CD4-positive, alpha-beta memory T cell (primary cell): ENCODE results near the gene MMP15. TPM values are rescaled to one million over a fixed set of nuclear protein-coding genes. Genes with fewer than 3 reads are reported as not detected.
A peak's percentile ranks its signal among the peaks of the same experiment; 100 is the strongest.

ENCODE experiments used
- CTCF ChIA-PET: fragments of 350-600 bp; sonication (Branson Sonifier 250); formaldehyde crosslinking; loops from one replicate; lab custom pipeline; 2021; ENCODE audit warnings: inconsistent platforms; ENCODE audit not compliant: partially characterized antibody; lab: Charles Lee
- POLR2A ChIA-PET: fragments of 350-600 bp; sonication (Branson Sonifier 250); formaldehyde crosslinking; loops from one replicate; lab custom pipeline; 2021; ENCODE audit not compliant: partially characterized antibody; lab: Charles Lee
- DNase-seq, 5 donors: peaks; one replicate each; pipeline versions ENCODE4 v3.0.0 to v3.0.0-alpha.2; 2020 to 2022; ENCODE audit warnings: mixed read lengths in 1 of 5
- H3K27ac ChIP-seq: one replicate; pipeline ENCODE4 v1.7.0; 2013; ENCODE audit warnings: low read depth, low read length
- H3K27me3 ChIP-seq: 2 replicates; pipeline ENCODE4 v1.7.0; 2013; ENCODE audit warnings: mild to moderate bottlenecking, low read length, moderate library complexity; ENCODE audit not compliant: insufficient read depth
- H3K36me3 ChIP-seq: 2 replicates; pipeline ENCODE4 v1.7.0; 2013; ENCODE audit warnings: mild to moderate bottlenecking, low read length, moderate library complexity; ENCODE audit not compliant: insufficient read depth
- H3K4me1 ChIP-seq: 2 replicates; pipeline ENCODE4 v1.7.0; 2013; ENCODE audit warnings: mild to moderate bottlenecking, low read length, moderate library complexity; ENCODE audit not compliant: insufficient read depth
- H3K4me3 ChIP-seq, 2 donors: one replicate each; pipeline ENCODE4 v1.7.0; 2013; ENCODE audit warnings: low read length in 2 of 2, mild to moderate bottlenecking in 1 of 2
- H3K9me3 ChIP-seq, 2 donors: one replicate each; pipeline ENCODE4 v1.7.0; 2013; ENCODE audit warnings: low read length in 2 of 2, control low read depth in 1 of 2; ENCODE audit not compliant: control insufficient read depth in 1 of 2
- H3K27ac Mint-ChIP-seq, 7 donors: one replicate each; pipeline ENCODE4 v1.8.0; 2020 to 2021; ENCODE audit warnings: mixed read lengths in 7 of 7, mild to moderate bottlenecking in 6 of 7, inconsistent platforms in 3 of 7, moderate library complexity in 3 of 7
- H3K27me3 Mint-ChIP-seq, 2 donors: one replicate each; pipeline ENCODE4 v1.8.0; 2020 to 2021; ENCODE audit warnings: mixed read lengths in 2 of 2
- H3K36me3 Mint-ChIP-seq, 2 donors: one replicate each; pipeline ENCODE4 v1.8.0; 2020 to 2021; ENCODE audit warnings: mixed read lengths in 2 of 2, inconsistent platforms in 1 of 2, mild to moderate bottlenecking in 1 of 2
- H3K4me1 Mint-ChIP-seq, 4 donors: one replicate each; pipeline ENCODE4 v1.8.0; 2020 to 2021; ENCODE audit warnings: mixed read lengths in 4 of 4, mild to moderate bottlenecking in 1 of 4
- H3K4me3 Mint-ChIP-seq, 8 donors: one replicate each; pipeline ENCODE4 v1.8.0; 2020 to 2021; ENCODE audit warnings: mixed read lengths in 8 of 8, mild to moderate bottlenecking in 7 of 8, moderate library complexity in 6 of 8, inconsistent platforms in 3 of 8
- H3K9me3 Mint-ChIP-seq, 8 donors: one replicate each; pipeline ENCODE4 v1.8.0; 2020 to 2021; ENCODE audit warnings: mixed read lengths in 8 of 8, mild to moderate bottlenecking in 5 of 8, inconsistent platforms in 3 of 8, moderate library complexity in 1 of 8
- intact Hi-C: fragments of 100-400 bp; cut with micrococcal nuclease; formaldehyde crosslinking; loops from one replicate; pipeline ENCODE4 v1.15.1; 2023
- polyA plus RNA-seq, 2 donors: library from polyadenylated mRNA; unstranded; fragments of 300-500 nt; fragmentation: Illumina TruSeq; gene quantifications; one replicate each; pipeline ENCODE4 v1.2.3, GENCODE V29; 2021
- total RNA-seq, 2 experiments: library from RNA; stranded (reverse); gene quantifications; one replicate each; pipeline ENCODE4 v1.2.3, GENCODE V29; 2021

The MMP15 gene
- total and polyA plus RNA-seq, 4 experiments from 2014 or later: 0.21 to 1.8 (median 1.6) TPM; not detected in 1

GRCh38 chr16:58051296-58051695 lies 25.7 kb downstream of the MMP15 start:
- Mint-ChIP-seq H3K36me3 (no peaks in the 10 kb centered on the region), H3K27me3 (peaks cover 0 to 2% of the 10 kb centered on the region in 2 donors), H3K27ac (no peak overlapping the region), H3K9me3 (peaks cover 0 to 5% (median 0%) of the 10 kb centered on the region in 8 donors), H3K4me3 (no peak overlapping the region), H3K4me1 (peaks cover 0 to 2% (median 0%) of the 10 kb centered on the region in 4 donors)
- no peak overlapping the region for H3K4me3 ChIP-seq
- DNase-seq: no peak
- intact Hi-C loops: no loop called here
- no peaks in the 10 kb centered on the region for H3K27me3 ChIP-seq
- no peaks in the 10 kb centered on the region for H3K36me3 ChIP-seq
- no peaks in the 10 kb centered on the region for H3K4me1 ChIP-seq
- CTCF ChIA-PET: no interaction called here
- POLR2A ChIA-PET: no interaction called here
- no peak overlapping the region for H3K27ac ChIP-seq
- no peaks in the 10 kb centered on the region for H3K9me3 ChIP-seq

- intact Hi-C loops: no loop called here
- peaks cover 0 to 2% (median 0%) of the 10 kb centered on the region in 4 donors for H3K4me1 Mint-ChIP-seq
- peaks cover 0 to 5% (median 0%) of the 10 kb centered on the region in 8 donors for H3K9me3 Mint-ChIP-seq
- no peak for DNase-seq
- no peaks in the 10 kb centered on the region for H3K36me3 Mint-ChIP-seq
- Histone ChIP-seq H3K27me3 (no peaks in the 10 kb centered on the region), H3K4me1 (no peaks in the 10 kb centered on the region), H3K27ac (no peak overlapping the region), H3K9me3 (no peaks in the 10 kb centered on the region), H3K4me3 (no peak overlapping the region), H3K36me3 (no peaks in the 10 kb centered on the region)
- CTCF ChIA-PET: interaction anchor here (0.8 kb wide), 1 partner anchor 436 kb away, joined by 3 read pairs; no protein-coding TSS in a partner anchor
- POLR2A ChIA-PET: no interaction called here
- H3K27me3 Mint-ChIP-seq: peaks cover 2% of the 10 kb centered on the region in 2 donors
- H3K27ac Mint-ChIP-seq: no peak overlapping the region
- H3K4me3 Mint-ChIP-seq: peak overlapping the region in 1 of 8 donors; percentile 20
Observed at GRCh38 chr16:58051821-58052603, 26.5 kb downstream of the MMP15 start.

- intact Hi-C loops: no loop called here
- H3K27ac Mint-ChIP-seq: no peak overlapping the region
- peaks cover 0 to 5% (median 0%) of the 10 kb centered on the region in 8 donors for H3K9me3 Mint-ChIP-seq
- no peak overlapping the region for H3K4me3 Mint-ChIP-seq
- ChIA-PET POLR2A (no interaction called here), CTCF (no interaction called here)
- no peaks in the 10 kb centered on the region for H3K4me1 ChIP-seq
- no peaks in the 10 kb centered on the region for H3K36me3 ChIP-seq
- no peak overlapping the region for H3K27ac ChIP-seq
- no peaks in the 10 kb centered on the region for H3K36me3 Mint-ChIP-seq
- H3K27me3 ChIP-seq: no peaks in the 10 kb centered on the region
- H3K4me1 Mint-ChIP-seq: peaks cover 0 to 2% (median 0%) of the 10 kb centered on the region in 4 donors
- no peak for DNase-seq
- peaks cover 2% of the 10 kb centered on the region in 2 donors for H3K27me3 Mint-ChIP-seq
- H3K9me3 ChIP-seq: no peaks in the 10 kb centered on the region
- H3K4me3 ChIP-seq: no peak overlapping the region
Observed at GRCh38 chr16:58053682-58054005, 28.1 kb downstream of the MMP15 start.

GRCh38 chr16:58054289-58054688 lies 28.7 kb downstream of the MMP15 start:
- intact Hi-C loops: no loop called here
- H3K9me3 ChIP-seq: no peaks in the 10 kb centered on the region
- DNase-seq: no peak
- no peak overlapping the region for H3K4me3 ChIP-seq
- Mint-ChIP-seq H3K27me3 (peaks cover 2% of the 10 kb centered on the region in 2 donors), H3K27ac (no peak overlapping the region), H3K9me3 (peaks cover 0 to 5% (median 0%) of the 10 kb centered on the region in 8 donors), H3K4me1 (peaks cover 0 to 2% (median 0%) of the 10 kb centered on the region in 4 donors), H3K4me3 (no peak overlapping the region), H3K36me3 (no peaks in the 10 kb centered on the region)
- no peaks in the 10 kb centered on the region for H3K4me1 ChIP-seq
- no peak overlapping the region for H3K27ac ChIP-seq
- ChIA-PET CTCF (no interaction called here), POLR2A (no interaction called here)
- H3K27me3 ChIP-seq: no peaks in the 10 kb centered on the region
- H3K36me3 ChIP-seq: no peaks in the 10 kb centered on the region

- ChIA-PET CTCF (no interaction called here), POLR2A (no interaction called here)
- H3K36me3 ChIP-seq: no peaks in the 10 kb centered on the region
- Mint-ChIP-seq H3K27ac (no peak overlapping the region), H3K27me3 (peaks cover 0 to 3% of the 10 kb centered on the region in 2 donors), H3K9me3 (no peaks in the 10 kb centered on the region), H3K4me1 (peaks cover 0 to 2% (median 0%) of the 10 kb centered on the region in 4 donors), H3K4me3 (no peak overlapping the region), H3K36me3 (no peaks in the 10 kb centered on the region)
- H3K4me3 ChIP-seq: no peak overlapping the region
- intact Hi-C loops: no loop called here
- H3K27me3 ChIP-seq: no peaks in the 10 kb centered on the region
- H3K4me1 ChIP-seq: no peaks in the 10 kb centered on the region
- no peaks in the 10 kb centered on the region for H3K9me3 ChIP-seq
- no peak overlapping the region for H3K27ac ChIP-seq
- no peak for DNase-seq
Observed at GRCh38 chr16:58056580-58056979, 31.0 kb downstream of the MMP15 start.

- H3K27me3 ChIP-seq: no peaks in the 10 kb centered on the region
- DNase-seq: no peak
- H3K4me1 Mint-ChIP-seq: peaks cover 0 to 2% (median 0%) of the 10 kb centered on the region in 4 donors
- H3K9me3 ChIP-seq: no peaks in the 10 kb centered on the region
- no peak overlapping the region for H3K27ac ChIP-seq
- no peak overlapping the region for H3K4me3 Mint-ChIP-seq
- intact Hi-C loops: no loop called here
- ChIA-PET POLR2A (no interaction called here), CTCF (no interaction called here)
- no peak overlapping the region for H3K27ac Mint-ChIP-seq
- no peaks in the 10 kb centered on the region for H3K36me3 Mint-ChIP-seq
- H3K36me3 ChIP-seq: no peaks in the 10 kb centered on the region
- no peaks in the 10 kb centered on the region for H3K9me3 Mint-ChIP-seq
- peaks cover 0 to 3% of the 10 kb centered on the region in 2 donors for H3K27me3 Mint-ChIP-seq
- no peaks in the 10 kb centered on the region for H3K4me1 ChIP-seq
- no peak overlapping the region for H3K4me3 ChIP-seq
Observed at GRCh38 chr16:58057121-58057520, 31.6 kb downstream of the MMP15 start.

- CTCF ChIA-PET: no interaction called here
- no peak for DNase-seq
- Histone ChIP-seq H3K4me3 (no peak overlapping the region), H3K27ac (no peak overlapping the region), H3K9me3 (no peaks in the 10 kb centered on the region), H3K27me3 (no peaks in the 10 kb centered on the region), H3K36me3 (no peaks in the 10 kb centered on the region), H3K4me1 (no peaks in the 10 kb centered on the region)
- Mint-ChIP-seq H3K27me3 (peaks cover 0 to 3% of the 10 kb centered on the region in 2 donors), H3K4me3 (no peak overlapping the region), H3K27ac (no peak overlapping the region), H3K36me3 (no peaks in the 10 kb centered on the region), H3K9me3 (no peaks in the 10 kb centered on the region), H3K4me1 (peaks cover 0 to 2% (median 0%) of the 10 kb centered on the region in 4 donors)
- POLR2A ChIA-PET: no interaction called here
- intact Hi-C loops: no loop called here
Observed at GRCh38 chr16:58057784-58058183, 32.2 kb downstream of the MMP15 start.
